ENCODE results near the gene CHSY1. TPM values are rescaled to one million over a fixed set of nuclear protein-coding genes. Genes with fewer than 3 reads are reported as not detected.

CHSY1 gene
- total and polyA plus RNA-seq, 12 donors, result 14.8 to 82.5 (median 34.2) TPM

DNA sequence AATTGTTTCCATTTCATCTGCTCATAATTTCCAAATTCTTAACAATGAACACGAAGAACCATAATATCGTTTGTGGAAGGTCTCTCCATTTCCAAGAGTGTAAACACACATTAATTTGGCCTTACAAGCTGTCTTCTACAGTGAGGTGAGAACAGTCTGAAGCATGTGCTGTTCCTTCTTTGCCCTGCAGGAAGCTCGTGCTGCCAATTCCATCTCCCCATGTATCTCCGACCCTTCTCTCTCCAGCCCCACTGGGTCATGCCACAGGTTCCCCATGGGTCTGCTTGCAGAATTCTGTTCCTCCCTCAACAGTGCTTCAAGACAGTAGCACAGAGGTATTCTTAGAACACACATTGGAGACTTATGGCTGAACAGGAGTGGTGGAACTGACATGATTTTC lies 70.5 kb downstream of the CHSY1 start:
- H3K4me3 ChIP-seq, result no peak overlapping the region
- H3K27ac ChIP-seq, result no peak overlapping the region
- H3K36me3 ChIP-seq (replicated peaks in 1 of 2), result peaks cover 0 to 9% of the 10 kb centered on the region in 2 donors
- DNase-seq, result no peak
- no peaks in the 10 kb centered on the region for H3K27me3 ChIP-seq
- TF ChIP-seq, protein P1, sequence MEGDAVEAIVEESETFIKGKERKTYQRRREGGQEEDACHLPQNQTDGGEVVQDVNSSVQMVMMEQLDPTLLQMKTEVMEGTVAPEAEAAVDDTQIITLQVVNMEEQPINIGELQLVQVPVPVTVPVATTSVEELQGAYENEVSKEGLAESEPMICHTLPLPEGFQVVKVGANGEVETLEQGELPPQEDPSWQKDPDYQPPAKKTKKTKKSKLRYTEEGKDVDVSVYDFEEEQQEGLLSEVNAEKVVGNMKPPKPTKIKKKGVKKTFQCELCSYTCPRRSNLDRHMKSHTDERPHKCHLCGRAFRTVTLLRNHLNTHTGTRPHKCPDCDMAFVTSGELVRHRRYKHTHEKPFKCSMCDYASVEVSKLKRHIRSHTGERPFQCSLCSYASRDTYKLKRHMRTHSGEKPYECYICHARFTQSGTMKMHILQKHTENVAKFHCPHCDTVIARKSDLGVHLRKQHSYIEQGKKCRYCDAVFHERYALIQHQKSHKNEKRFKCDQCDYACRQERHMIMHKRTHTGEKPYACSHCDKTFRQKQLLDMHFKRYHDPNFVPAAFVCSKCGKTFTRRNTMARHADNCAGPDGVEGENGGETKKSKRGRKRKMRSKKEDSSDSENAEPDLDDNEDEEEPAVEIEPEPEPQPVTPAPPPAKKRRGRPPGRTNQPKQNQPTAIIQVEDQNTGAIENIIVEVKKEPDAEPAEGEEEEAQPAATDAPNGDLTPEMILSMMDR (IDR thresholded peaks at IDR 0.05), result no peak
- TF ChIP-seq POLR2A (IDR thresholded peaks at IDR 0.05), result no peak
- WGBS, 4 donors, result 86 to 97% (median 95%) methylated on average over 4 of the region's 4 CpGs
- intact Hi-C loops (cut with DNase I), result loop anchor here in 1 of 2 donors (10.0 kb wide), 2 partner anchors 57 to 73 kb away; partner anchors contain the start of gene CHSY1
- H3K9me3 ChIP-seq (replicated peaks in 1 of 3), result no peaks in the 10 kb centered on the region
- peaks cover 5 to 27% of the 10 kb centered on the region in 2 donors for H3K4me1 ChIP-seq (replicated peaks in 1 of 2)

DNA sequence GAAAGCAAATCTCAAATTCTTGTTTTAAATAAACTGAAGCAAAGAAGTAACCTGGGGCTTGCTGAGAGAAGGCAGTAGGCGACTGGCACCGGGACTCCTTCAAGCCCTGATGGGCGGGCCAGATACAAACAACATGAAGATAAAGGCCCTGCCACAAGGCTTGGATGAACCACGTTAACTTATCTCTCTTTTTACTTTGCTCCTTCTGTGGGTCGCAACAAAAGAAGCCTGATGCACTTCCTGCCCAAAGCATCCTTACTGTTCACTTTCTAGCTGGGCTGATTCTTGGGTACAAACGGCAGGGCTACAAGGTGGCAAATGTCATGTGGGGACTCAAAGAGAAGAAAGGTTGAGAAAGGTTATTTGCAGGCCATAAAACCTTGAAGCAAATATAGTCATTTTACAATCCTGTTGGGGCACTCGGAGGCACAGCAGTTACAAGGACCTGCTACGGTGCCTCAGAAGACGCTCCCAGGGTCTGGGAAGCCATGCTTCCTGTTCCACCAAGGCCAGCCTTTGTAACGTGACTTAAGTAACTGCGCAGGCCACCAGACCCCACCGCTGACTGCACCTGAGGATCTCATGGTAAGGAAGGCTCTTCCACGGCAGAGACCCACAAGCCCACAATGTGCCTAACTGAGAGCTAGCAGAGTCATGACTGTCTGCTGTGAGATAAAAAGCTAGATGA lies 71.1 kb downstream of the CHSY1 start:
- Histone ChIP-seq H3K27me3 (no peaks in the 10 kb centered on the region), H3K36me3 (replicated peaks in 1 of 2) (peaks cover 0 to 9% of the 10 kb centered on the region in 2 donors), H3K9me3 (replicated peaks in 1 of 3) (no peaks in the 10 kb centered on the region), H3K27ac (no peak overlapping the region), H3K4me3 (no peak overlapping the region), H3K4me1 (replicated peaks in 1 of 2) (peaks cover 6 to 32% of the 10 kb centered on the region in 2 donors)
- intact Hi-C loops (cut with DNase I), result loop anchor here in 1 of 2 donors (10.0 kb wide), 2 partner anchors 56 to 74 kb away; partner anchors contain the start of gene CHSY1
- 86 to 89% (median 87%) methylated on average over 13 of the region's 13 CpGs for WGBS, 4 donors
- DNase-seq, result peak in 1 of 7 donors; percentile 17
- TF ChIP-seq POLR2A (IDR thresholded peaks at IDR 0.05), result no peak
- TF ChIP-seq, protein P1 (IDR thresholded peaks at IDR 0.05), result no peak

DNA sequence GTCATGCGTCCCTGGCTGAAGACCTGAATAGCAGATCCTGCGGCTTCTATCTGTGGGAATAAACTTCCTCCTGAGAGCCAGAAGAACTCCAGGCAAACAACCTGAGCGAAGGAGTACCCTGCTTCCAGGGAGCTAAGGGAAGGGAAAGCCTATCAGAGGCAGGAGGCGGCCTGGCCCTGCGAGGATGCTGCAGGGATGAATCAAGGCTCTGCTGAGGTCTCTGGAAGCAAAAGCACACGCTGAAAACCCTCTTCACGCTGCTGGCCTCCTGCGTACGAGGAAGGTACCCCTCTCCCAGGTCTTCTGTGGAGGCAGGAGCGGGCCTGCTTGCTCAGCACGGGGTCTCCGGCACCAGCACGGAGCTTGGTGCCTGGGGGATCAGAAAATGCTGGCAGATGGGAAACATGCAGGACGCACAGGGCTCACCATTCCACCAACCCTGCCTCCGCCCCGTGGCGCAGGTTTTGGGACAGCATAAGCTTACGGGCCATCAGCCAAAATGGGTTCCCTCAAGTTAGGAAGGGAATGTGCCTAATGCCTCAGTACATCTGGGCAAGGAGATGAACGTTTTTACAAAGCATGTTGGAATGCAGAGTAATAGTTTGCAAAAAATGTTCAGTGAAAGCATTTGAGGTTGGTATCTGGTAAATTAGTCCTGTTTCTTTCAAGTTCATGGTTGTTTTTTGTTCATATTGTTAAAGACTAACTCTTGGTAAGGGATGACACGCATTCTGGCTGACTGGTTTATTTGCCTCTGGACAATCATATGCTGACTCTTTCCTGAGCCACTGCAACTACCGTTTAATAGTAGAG lies 72.3 kb downstream of the CHSY1 start:
- intact Hi-C loops (cut with DNase I), result loop anchor here in 1 of 2 donors (10.0 kb wide), 2 partner anchors 55 to 75 kb away; partner anchors contain the start of gene CHSY1
- H3K27ac ChIP-seq, result peak overlapping the region in 2 of 5 donors; percentile 23 to 29
- TF ChIP-seq, protein P1 (IDR thresholded peaks at IDR 0.05), result no peak
- no peak for TF ChIP-seq POLR2A (IDR thresholded peaks at IDR 0.05)
- no peaks in the 10 kb centered on the region for H3K9me3 ChIP-seq (replicated peaks in 1 of 3)
- peaks cover 0 to 13% of the 10 kb centered on the region in 2 donors for H3K36me3 ChIP-seq (replicated peaks in 1 of 2)
- no peak overlapping the region for H3K4me3 ChIP-seq
- H3K27me3 ChIP-seq, result no peaks in the 10 kb centered on the region
- H3K4me1 ChIP-seq (replicated peaks in 1 of 2), result peaks cover 6 to 41% of the 10 kb centered on the region in 2 donors
- peak in 2 of 7 donors; percentile 22 to 48 for DNase-seq
- WGBS, 4 donors, result 78 to 88% (median 85%) methylated on average over 17 to 21 of the region's 21 CpGs

DNA sequence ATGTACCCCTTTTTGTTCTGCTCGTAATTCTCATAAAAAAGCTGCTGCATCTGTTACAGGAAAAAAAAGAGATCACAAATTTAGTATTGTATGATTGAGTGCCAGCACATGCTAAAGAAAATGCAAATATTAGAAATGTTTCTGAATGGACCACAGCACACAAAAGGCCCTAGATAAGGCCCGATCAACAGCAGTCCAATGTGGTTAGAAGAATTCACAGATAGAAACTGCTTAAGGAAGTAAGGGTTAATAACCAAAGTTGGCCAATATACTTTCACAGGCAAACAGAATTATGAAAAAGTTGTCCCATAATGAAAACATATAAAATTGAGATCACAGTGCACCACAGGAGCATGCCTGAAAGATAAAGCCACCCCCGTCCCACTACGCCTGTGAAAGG lies 72.9 kb downstream of the CHSY1 start:
- Histone ChIP-seq H3K27me3 (no peaks in the 10 kb centered on the region), H3K4me3 (no peak overlapping the region), H3K9me3 (replicated peaks in 1 of 3) (no peaks in the 10 kb centered on the region), H3K27ac (peak overlapping the region in 1 of 5 donors; percentile 29), H3K36me3 (replicated peaks in 1 of 2) (peaks cover 0 to 13% of the 10 kb centered on the region in 2 donors), H3K4me1 (replicated peaks in 1 of 2) (peaks cover 6 to 36% of the 10 kb centered on the region in 2 donors)
- DNase-seq, result no peak
- WGBS, 4 donors, result 85 to 94% (median 92%) methylated on average over 4 of the region's 4 CpGs
- no peak for TF ChIP-seq POLR2A (IDR thresholded peaks at IDR 0.05)
- TF ChIP-seq, protein P1 (IDR thresholded peaks at IDR 0.05), result no peak
- intact Hi-C loops (cut with DNase I), result no loop called here
